ENCODE results near the gene HERPUD2.

Gene HERPUD2

DNA sequence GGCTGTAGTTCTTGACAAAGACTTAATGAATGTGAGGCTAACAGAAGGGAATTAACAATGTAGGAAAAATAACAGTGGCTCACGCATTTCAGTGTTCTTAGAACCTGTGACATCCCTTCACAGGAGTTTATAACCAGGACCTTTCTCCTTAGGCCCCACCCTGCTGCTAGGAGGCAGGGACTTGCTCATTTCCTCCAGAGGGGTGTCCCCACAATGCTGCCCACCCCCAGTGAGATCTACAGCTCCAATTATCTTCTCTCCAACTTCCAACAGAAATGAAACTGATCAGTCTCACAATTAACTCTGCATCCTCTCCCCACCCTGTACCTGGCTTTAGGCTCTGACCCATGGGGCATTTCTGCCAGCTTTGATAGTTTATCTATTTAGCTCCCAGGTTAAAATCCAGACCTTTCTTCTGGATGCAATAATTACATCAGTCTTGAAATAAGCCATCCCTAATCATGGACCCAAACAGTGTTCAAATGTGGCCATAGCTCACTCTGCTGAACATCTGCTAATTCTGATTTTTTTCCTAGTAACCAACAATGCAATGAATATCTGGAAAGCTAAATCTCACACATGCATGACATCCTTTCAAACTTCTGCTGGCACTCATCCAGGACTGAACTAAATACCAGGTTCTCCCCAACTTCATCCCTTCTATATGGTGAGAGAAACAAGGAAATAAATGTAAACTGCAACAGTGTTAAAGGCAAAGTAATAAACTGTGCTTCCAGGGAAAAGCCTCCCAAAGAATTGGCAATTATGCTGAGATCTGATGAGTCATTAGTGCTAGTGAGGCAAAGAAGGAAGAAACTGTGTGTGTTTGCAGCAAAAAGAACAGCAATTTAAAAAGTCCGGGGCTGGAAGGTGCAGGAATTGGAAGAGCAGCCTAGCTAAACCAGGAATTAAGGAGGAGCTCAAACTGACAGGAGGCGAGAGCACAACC lies 64.6 kb downstream of the HERPUD2 start:
- Histone ChIP-seq H3K4me1 (no peaks in the 10 kb centered on the region), H3K27ac (no peak overlapping the region), H3K79me2 (no peaks in the 10 kb centered on the region), H3K9ac (no peak overlapping the region), H2AFZ (no peak overlapping the region), H3K36me3 (ENCODE audit: control insufficient read depth, insufficient read depth, low read length) (peaks cover 2% of the 10 kb centered on the region), H3K4me3 (ENCODE audit: low read depth, low read length) (no peak overlapping the region), H3K4me2 (ENCODE audit: low read length) (no peak overlapping the region), H3K9me3 (ENCODE audit: control insufficient read depth, low read length) (no peaks in the 10 kb centered on the region), H3K27me3 (ENCODE audit: control insufficient read depth, insufficient read depth, low read length) (no peaks in the 10 kb centered on the region)
- no peak for TF ChIP-seq CTCF (IDR thresholded peaks at IDR 0.05)

GRCh38 chr7:35624299-35625186 lies 70.4 kb downstream of the HERPUD2 start:
- TF ChIP-seq CTCF (IDR thresholded peaks at IDR 0.05): peak; percentile 74
- no peaks in the 10 kb centered on the region for H3K79me2 ChIP-seq
- H3K27me3 ChIP-seq (ENCODE audit: control insufficient read depth, insufficient read depth, low read length): no peaks in the 10 kb centered on the region
- peaks cover 2% of the 10 kb centered on the region for H3K36me3 ChIP-seq (ENCODE audit: control insufficient read depth, insufficient read depth, low read length)
- H3K4me2 ChIP-seq (ENCODE audit: low read length): no peak overlapping the region
- H2AFZ ChIP-seq: no peak overlapping the region
- no peaks in the 10 kb centered on the region for H3K4me1 ChIP-seq
- H3K27ac ChIP-seq: no peak overlapping the region
- no peaks in the 10 kb centered on the region for H3K9me3 ChIP-seq (ENCODE audit: control insufficient read depth, low read length)
- no peak overlapping the region for H3K9ac ChIP-seq
- no peak overlapping the region for H3K4me3 ChIP-seq (ENCODE audit: low read depth, low read length)

DNA sequence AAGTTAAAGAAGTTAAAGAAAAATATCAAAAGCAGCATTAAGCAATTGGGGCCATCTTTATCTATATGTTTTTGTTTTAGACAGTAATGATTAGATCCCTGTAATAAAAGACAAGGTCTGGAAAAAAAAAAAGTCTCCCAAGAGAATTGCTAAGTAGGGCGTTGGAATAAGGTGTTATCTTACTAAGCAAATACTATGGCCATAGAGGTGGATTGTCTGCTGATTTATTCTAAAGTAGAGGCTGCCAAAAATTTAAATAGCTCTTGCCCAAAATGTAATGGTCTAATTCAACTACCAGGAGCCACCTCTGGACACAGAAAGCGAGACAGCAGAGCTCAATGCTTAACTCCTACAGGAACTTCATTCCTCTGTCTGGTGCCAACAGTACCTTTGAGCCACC lies 71.6 kb downstream of the HERPUD2 start:
- H3K27me3 ChIP-seq (ENCODE audit: control insufficient read depth, insufficient read depth, low read length): no peaks in the 10 kb centered on the region
- H3K9ac ChIP-seq: no peak overlapping the region
- H2AFZ ChIP-seq: no peak overlapping the region
- no peaks in the 10 kb centered on the region for H3K9me3 ChIP-seq (ENCODE audit: control insufficient read depth, low read length)
- H3K27ac ChIP-seq: no peak overlapping the region
- peaks cover 2% of the 10 kb centered on the region for H3K36me3 ChIP-seq (ENCODE audit: control insufficient read depth, insufficient read depth, low read length)
- no peak overlapping the region for H3K4me2 ChIP-seq (ENCODE audit: low read length)
- no peaks in the 10 kb centered on the region for H3K79me2 ChIP-seq
- no peak overlapping the region for H3K4me3 ChIP-seq (ENCODE audit: low read depth, low read length)
- no peak for TF ChIP-seq CTCF (IDR thresholded peaks at IDR 0.05)
- no peaks in the 10 kb centered on the region for H3K4me1 ChIP-seq

- H3K27me3 ChIP-seq (ENCODE audit: control insufficient read depth, insufficient read depth, low read length): no peaks in the 10 kb centered on the region
- H3K79me2 ChIP-seq: no peaks in the 10 kb centered on the region
- no peak overlapping the region for H3K9ac ChIP-seq
- H2AFZ ChIP-seq: no peak overlapping the region
- no peak for TF ChIP-seq CTCF (IDR thresholded peaks at IDR 0.05)
- no peak overlapping the region for H3K27ac ChIP-seq
- H3K4me2 ChIP-seq (ENCODE audit: low read length): no peak overlapping the region
- no peaks in the 10 kb centered on the region for H3K9me3 ChIP-seq (ENCODE audit: control insufficient read depth, low read length)
- no peak overlapping the region for H3K4me3 ChIP-seq (ENCODE audit: low read depth, low read length)
- no peaks in the 10 kb centered on the region for H3K4me1 ChIP-seq
- no peaks in the 10 kb centered on the region for H3K36me3 ChIP-seq (ENCODE audit: control insufficient read depth, insufficient read depth, low read length)
Measured at GRCh38 chr7:35619863-35620262, 75.1 kb downstream of the HERPUD2 start.
